ENCODE measurements around the gene KCNN4.

The KCNN4 gene

GRCh38 chr19:43784241-43784980, 3.6 kb upstream of the KCNN4 start (continued):
- 0 out of 2 replicates have a peak, but pooled peaks have one; percentile 39 for TF ChIP-seq ZFP37 (tag by site-specific recombination; IDR thresholded peaks at IDR 0.05)
- no peak for TF ChIP-seq IKZF3 (tag by site-specific recombination; IDR thresholded peaks at IDR 0.05)
- TF ChIP-seq PRDM1 (tag by site-specific recombination; IDR thresholded peaks at IDR 0.05) = peak; percentile 84
- TF ChIP-seq ZBTB48 (tag by site-specific recombination; IDR thresholded peaks at IDR 0.05) = peak; percentile 66
- TF ChIP-seq, protein P1, sequence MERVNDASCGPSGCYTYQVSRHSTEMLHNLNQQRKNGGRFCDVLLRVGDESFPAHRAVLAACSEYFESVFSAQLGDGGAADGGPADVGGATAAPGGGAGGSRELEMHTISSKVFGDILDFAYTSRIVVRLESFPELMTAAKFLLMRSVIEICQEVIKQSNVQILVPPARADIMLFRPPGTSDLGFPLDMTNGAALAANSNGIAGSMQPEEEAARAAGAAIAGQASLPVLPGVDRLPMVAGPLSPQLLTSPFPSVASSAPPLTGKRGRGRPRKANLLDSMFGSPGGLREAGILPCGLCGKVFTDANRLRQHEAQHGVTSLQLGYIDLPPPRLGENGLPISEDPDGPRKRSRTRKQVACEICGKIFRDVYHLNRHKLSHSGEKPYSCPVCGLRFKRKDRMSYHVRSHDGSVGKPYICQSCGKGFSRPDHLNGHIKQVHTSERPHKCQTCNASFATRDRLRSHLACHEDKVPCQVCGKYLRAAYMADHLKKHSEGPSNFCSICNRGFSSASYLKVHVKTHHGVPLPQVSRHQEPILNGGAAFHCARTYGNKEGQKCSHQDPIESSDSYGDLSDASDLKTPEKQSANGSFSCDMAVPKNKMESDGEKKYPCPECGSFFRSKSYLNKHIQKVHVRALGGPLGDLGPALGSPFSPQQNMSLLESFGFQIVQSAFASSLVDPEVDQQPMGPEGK (tag by site-specific recombination; IDR thresholded peaks at IDR 0.05) = peak; percentile 95
- TF ChIP-seq ZNF423 (tag by site-specific recombination; IDR thresholded peaks at IDR 0.05) = no peak
- no peak for TF ChIP-seq BCL6B (tag by site-specific recombination; IDR thresholded peaks at IDR 0.05)
- 0 out of 2 replicates have a peak, but pooled peaks have one; percentile 33 for TF ChIP-seq SP3 (tag by site-specific recombination; IDR thresholded peaks at IDR 0.05)
- peak; percentile 33 for TF ChIP-seq GLIS1 (tag by site-specific recombination; IDR thresholded peaks at IDR 0.05)
- TF ChIP-seq KLF9 (tag by site-specific recombination; IDR thresholded peaks at IDR 0.05; ENCODE audit: low read depth) = peak; percentile 6; the same call in 1 of the 2 replicates
- TF ChIP-seq ZNF335 (tag by site-specific recombination; conservative IDR thresholded peaks at IDR 0.05) = peak; percentile 57; the same call in 1 of the 2 replicates
- peak; percentile 7; the same call in 1 of the 2 replicates for TF ChIP-seq TSHZ1 (tag by site-specific recombination; IDR thresholded peaks at IDR 0.05; ENCODE audit: borderline replicate concordance)
- TF ChIP-seq ZEB2 (tag by site-specific recombination; IDR thresholded peaks at IDR 0.05) = peak; percentile 24; the same call in 1 of the 2 replicates
- TF ChIP-seq, protein P2, sequence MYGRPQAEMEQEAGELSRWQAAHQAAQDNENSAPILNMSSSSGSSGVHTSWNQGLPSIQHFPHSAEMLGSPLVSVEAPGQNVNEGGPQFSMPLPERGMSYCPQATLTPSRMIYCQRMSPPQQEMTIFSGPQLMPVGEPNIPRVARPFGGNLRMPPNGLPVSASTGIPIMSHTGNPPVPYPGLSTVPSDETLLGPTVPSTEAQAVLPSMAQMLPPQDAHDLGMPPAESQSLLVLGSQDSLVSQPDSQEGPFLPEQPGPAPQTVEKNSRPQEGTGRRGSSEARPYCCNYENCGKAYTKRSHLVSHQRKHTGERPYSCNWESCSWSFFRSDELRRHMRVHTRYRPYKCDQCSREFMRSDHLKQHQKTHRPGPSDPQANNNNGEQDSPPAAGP (tag by site-specific recombination; IDR thresholded peaks at IDR 0.05) = peak; percentile 88
- TF ChIP-seq ZBTB21 (tag by site-specific recombination; IDR thresholded peaks at IDR 0.05) = peak; percentile 72; the same call in 1 of the 2 replicates
- TF ChIP-seq, protein P3, sequence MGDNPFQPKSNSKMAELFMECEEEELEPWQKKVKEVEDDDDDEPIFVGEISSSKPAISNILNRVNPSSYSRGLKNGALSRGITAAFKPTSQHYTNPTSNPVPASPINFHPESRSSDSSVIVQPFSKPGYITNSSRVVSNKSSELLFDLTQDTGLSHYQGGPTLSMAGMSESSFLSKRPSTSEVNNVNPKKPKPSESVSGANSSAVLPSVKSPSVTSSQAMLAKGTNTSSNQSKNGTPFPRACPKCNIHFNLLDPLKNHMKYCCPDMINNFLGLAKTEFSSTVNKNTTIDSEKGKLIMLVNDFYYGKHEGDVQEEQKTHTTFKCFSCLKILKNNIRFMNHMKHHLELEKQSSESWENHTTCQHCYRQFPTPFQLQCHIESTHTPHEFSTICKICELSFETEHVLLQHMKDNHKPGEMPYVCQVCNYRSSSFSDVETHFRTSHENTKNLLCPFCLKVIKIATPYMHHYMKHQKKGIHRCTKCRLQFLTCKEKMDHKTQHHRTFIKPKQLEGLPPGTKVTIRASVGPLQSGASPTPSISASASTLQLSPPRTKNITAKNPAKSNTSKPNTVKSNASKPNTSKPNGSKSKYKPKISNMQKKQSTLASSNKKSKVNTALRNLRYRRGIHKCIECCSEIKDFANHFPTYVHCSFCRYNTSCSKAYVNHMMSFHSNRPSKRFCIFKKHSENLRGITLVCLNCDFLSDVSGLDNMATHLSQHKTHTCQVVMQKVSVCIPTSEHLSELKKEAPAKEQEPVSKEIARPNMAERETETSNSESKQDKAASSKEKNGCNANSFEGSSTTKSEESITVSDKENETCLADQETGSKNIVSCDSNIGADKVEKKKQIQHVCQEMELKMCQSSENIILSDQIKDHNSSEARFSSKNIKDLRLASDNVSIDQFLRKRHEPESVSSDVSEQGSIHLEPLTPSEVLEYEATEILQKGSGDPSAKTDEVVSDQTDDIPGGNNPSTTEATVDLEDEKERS (tag by site-specific recombination; IDR thresholded peaks at IDR 0.05) = peak; percentile 44; the same call in 1 of the 2 replicates
- peak; percentile 51; the same call in 1 of the 2 replicates for TF ChIP-seq KLF8 (tag by site-specific recombination; IDR thresholded peaks at IDR 0.05)
- TF ChIP-seq, protein P4, sequence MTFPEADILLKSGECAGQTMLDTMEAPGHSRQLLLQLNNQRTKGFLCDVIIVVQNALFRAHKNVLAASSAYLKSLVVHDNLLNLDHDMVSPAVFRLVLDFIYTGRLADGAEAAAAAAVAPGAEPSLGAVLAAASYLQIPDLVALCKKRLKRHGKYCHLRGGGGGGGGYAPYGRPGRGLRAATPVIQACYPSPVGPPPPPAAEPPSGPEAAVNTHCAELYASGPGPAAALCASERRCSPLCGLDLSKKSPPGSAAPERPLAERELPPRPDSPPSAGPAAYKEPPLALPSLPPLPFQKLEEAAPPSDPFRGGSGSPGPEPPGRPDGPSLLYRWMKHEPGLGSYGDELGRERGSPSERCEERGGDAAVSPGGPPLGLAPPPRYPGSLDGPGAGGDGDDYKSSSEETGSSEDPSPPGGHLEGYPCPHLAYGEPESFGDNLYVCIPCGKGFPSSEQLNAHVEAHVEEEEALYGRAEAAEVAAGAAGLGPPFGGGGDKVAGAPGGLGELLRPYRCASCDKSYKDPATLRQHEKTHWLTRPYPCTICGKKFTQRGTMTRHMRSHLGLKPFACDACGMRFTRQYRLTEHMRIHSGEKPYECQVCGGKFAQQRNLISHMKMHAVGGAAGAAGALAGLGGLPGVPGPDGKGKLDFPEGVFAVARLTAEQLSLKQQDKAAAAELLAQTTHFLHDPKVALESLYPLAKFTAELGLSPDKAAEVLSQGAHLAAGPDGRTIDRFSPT (tag by site-specific recombination; IDR thresholded peaks at IDR 0.05) = peak; percentile 80
- no peak for TF ChIP-seq ZNF621 (tag by site-specific recombination; IDR thresholded peaks at IDR 0.05)
- 0 out of 2 replicates have a peak, but pooled peaks have one; percentile 35 for TF ChIP-seq ZNF792 (tag by site-specific recombination; IDR thresholded peaks at IDR 0.05)
- peak; percentile 71 for TF ChIP-seq SCRT2 (tag by site-specific recombination; IDR thresholded peaks at IDR 0.05)
- 0 out of 2 replicates have a peak, but pooled peaks have one; percentile 13 for TF ChIP-seq ZNF391 (tag by site-specific recombination; IDR thresholded peaks at IDR 0.05; ENCODE audit: borderline replicate concordance, low read depth)
- no peak for TF ChIP-seq ZBTB20 (tag by site-specific recombination; IDR thresholded peaks at IDR 0.05)
- TF ChIP-seq ZNF600 (tag by site-specific recombination; IDR thresholded peaks at IDR 0.05) = peak; percentile 78
